GM18858 (cell line): ENCODE results near the gene AIG1.

Experiments
- ATAC-seq: cut with Tn5 transposase; IDR thresholded peaks from one replicate; pipeline ENCODE4 v1.9.1; 2021; ENCODE audit not compliant: unreplicated experiment

Gene AIG1

DNA sequence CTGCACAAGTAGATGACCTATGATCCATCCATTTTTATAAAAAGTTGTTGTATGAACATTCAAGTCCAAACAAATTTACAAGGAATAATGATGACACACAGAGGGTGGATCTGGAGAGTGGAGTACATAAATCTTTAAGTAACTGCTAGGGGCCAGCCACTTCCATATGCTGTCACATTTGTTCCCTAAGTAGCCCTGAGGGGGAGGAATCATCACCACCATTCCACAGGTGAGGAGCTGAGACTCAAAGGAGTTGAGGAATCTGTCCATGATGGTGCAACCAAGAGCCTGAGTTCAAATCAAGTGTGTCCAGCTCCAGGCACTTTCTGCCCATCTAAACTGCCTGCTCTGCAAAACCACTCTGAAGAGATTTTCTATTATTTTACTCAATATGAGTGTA lies 132.1 kb downstream of the AIG1 start:
- ATAC-seq: no peak

DNA sequence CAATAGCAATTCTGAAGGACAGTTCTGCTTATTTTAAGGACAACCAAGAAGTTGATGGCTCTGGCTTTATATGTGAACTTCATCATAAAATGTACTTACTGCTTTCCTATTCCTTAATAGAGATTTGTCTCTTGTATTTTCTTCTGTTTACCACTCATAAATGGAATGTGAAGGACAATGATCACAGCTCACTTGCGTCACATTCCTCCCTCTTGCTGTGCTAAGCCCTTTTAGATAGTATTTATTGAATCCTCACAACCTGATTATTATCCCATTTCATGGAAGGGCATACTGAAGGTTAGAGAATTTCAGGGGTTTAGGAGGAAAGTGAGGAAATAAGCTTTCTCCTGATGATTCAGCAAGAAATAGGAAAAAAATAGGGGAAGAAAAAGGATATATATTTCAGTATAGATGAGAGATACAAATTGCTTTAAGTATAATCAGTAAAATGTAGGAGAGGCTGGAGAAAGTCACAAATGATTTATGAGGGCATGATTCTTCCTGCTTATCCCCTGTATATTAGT lies 132.9 kb downstream of the AIG1 start:
- ATAC-seq: no peak

DNA sequence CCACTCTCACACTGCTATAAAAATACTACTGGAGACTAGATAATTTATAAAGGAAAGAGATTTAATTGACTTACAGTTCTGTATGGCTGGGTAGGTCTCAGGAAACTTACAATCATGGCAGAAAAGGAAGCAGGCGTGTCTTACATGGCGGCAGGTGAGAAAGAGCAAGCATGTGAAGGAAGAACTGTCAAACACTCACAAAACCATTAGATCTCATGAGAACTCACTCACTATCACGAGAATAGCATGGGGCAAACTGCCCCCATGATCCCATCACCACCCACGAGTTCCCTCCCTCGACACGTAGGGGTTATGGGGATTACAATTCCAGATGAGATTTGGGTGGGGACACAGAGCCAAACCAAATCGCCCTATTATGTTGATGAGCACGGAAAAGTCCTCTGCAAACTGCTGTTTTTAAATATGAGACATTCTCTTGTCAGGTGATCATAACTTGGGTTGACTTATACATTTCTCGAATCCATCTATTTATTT lies 133.5 kb downstream of the AIG1 start:
- no peak for ATAC-seq

DNA sequence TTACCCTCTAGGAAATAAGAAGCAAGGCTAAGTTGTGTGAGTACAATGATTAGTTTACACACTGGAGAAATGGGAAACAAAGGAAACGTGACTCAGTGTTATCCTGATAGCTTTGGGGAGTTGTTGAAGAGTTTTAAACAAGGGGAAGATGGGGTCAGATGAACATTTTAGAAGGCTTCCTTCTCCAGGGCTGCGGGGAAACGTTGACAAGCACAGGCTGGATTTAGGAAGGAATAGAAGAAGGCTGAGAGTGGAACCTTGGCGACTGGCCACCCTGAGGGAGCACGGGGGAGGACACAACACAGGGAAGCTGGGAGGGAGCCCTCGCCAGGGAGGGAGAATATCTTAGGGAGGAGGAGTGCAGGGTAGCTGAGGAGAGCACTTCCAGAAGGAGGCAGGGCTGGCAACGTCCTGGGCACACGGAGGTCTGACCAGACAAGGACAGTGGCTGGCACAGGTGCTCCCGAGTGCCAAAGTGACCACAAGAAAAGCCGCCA lies 134.7 kb downstream of the AIG1 start:
- no peak for ATAC-seq

DNA sequence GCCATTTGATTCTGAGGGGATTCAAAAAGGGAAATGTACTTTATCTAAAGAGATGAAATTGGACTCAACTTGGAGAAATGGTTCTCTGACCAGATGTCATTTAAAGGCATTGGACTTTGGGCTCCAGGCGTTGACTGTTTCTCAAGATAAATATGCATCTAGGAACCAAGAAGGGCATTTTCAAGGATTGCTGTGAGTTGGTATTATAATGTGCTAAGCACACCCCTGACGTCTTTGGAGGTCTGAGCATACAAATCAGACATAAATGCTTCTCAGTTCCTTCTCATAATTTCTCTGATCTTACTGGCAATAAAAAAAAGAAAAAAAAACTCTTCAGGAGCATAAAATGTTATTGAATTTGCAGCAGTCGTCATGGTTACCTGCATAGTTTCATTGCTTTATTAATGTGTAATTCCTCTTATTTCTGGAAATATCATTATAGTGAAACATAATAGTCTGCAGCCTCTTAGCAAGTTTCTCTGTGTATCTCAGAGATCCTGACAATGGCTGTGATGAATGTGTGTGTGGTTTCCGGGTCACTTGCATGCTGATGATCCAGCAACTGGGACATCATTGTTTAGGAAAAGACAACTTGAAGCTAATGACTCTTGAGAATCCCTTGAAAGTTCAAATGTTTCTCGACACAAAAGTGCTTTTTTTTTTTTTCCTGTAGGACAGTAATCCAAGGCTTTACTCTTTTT lies 136.0 kb downstream of the AIG1 start:
- ATAC-seq: no peak

DNA sequence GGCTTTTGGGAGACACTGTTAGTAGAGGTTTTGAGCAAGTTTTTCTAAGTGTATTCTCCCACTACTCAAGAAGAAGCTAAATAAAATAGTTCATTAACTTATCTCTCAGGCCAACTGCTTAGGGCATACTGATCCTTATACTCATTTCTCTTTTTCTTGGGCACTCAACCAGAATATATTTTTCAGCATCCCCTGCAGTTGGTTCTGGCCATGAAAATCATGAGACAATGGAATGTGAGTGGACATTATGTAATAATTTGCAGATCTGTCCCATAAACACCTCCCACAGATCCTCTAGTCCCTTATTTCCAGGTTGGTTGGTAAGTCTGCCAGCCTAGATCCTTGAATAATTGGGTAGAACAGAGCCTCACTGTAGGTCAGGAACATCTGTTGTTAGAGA lies 136.7 kb downstream of the AIG1 start:
- ATAC-seq: no peak

DNA sequence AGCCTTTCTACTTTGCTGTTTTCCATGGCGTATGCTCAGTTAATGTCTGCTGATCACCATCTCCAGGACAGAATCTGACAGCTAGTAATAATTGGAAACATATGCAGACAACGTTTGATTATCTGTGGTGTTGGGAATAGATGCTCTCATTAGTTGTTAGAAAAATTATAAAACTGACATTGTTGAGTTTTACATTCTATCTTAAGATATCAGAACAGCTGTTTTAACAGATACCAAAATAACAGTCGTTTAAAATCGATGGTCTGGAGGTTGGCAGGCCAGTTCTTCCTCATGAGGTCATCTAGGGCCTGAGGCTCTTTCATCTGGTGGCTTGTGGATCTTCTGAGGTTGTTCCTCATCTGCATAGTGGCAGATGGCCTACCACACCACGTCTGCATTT lies 137.6 kb downstream of the AIG1 start:
- no peak for ATAC-seq

GRCh38 chr6:143199291-143199690 lies 138.6 kb downstream of the AIG1 start:
- no peak for ATAC-seq

GRCh38 chr6:143200167-143200770 lies 139.6 kb downstream of the AIG1 start:
- ATAC-seq: no peak

DNA sequence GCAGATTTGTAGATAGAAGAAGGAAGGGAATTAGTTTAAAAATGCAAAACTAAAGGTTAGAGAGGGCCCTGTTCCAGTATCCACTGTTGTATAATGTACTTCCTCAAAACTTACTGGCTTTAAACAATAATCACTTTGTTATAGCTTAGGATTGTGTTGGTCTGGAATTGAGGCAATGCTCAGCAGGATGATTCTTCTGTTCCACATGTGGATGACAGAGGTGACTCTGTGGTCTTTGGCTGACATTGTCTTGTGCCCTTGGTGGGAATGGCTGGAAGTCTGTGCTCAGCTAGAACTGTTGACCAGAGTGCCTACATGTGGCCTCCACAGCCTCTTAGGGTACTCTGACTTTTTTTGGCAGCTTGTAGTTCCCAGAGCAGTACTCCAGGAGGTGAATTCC lies 143.4 kb downstream of the AIG1 start:
- no peak for ATAC-seq

- no peak for ATAC-seq
Observed at GRCh38 chr6:143205131-143205535, 144.4 kb downstream of the AIG1 start.

DNA sequence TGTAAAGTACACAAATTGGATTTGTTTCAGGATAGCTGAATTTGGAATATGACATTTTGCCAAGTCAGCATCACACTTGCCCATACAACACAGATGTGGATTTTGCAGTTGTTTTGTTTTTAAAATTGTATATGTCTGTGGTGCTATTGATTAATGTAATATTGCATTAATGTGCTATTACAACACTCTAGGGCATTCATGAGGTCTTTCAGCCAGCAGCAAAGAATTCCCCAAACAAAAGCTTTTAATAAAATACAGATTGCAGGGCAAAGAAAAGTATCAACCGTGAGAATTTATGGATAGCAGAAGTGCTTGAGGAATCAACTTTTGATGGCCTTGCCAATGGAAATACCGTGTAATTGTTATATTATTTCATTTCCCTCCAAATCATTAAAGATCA lies 144.9 kb downstream of the AIG1 start:
- no peak for ATAC-seq

DNA sequence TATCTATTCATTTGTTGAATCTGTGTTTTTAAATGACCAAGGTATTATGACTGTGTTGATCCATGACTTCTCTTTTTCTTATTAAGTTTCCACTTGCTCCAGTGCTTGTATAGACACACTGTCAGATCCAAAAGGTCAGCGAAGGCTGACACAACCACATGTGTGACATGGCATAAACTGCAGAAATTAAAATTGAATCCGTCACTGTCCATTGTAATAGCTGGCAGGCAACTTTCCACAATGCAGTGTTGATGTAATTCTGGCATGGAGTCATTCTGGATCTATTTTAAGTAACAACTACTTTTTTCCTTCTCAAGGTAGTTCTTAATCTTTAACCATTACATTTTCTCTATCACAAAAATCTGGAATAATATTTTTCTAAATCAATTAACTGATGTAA lies 145.3 kb downstream of the AIG1 start:
- no peak for ATAC-seq

GRCh38 chr6:143206550-143206949 lies 145.9 kb downstream of the AIG1 start:
- no peak for ATAC-seq

- ATAC-seq: no peak
Observed at GRCh38 chr6:143210420-143210819, 149.7 kb downstream of the AIG1 start.

DNA sequence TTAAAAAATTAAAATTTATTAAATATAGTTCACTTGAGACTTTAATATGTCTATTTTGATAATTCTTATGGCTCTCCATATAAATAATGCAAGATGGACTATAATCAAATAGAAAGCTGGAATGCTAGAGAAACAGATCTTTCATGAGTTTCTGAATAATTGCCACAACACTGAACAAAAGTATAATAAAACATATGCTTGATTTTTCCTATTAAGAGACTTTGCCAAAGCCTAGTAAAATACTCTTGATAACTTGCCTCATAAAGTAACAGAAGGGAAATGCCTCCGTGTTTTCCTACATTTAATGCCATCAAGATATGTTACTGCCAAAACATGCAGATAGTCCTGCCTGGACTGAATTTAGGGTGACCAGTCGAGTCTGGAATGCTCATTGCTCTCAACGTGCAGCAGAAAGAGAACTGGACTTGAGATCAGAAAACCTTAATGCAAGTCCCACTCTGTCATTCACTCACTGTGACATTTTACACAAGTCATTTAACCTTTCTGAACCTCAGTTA lies 153.2 kb downstream of the AIG1 start:
- no peak for ATAC-seq

GRCh38 chr6:143215363-143215762 lies 154.7 kb downstream of the AIG1 start:
- ATAC-seq: no peak

GRCh38 chr6:143215771-143216170 lies 155.1 kb downstream of the AIG1 start:
- ATAC-seq: no peak

DNA sequence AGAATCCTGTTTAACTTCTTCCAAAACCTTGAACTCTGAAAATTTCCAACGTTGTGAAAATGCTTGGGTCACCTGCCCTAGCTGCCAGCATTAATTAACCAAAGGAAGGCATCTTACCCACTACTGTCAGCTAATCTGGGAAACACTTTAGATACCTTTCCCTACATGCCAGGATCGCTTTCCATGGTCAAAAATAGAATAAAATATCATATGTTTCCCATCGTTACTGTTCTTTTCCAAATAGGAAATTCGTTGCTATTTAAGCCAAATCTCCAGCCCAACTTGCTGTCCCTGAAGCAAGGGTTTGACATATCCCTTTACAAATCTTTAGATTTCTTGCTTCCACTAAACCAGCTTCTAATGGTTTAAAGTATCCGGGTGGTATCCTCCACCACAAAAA lies 157.5 kb downstream of the AIG1 start:
- no peak for ATAC-seq

- no peak for ATAC-seq
Observed at GRCh38 chr6:143221698-143222097, 161.0 kb downstream of the AIG1 start.

- no peak for ATAC-seq
Observed at GRCh38 chr6:143222310-143222709, 161.6 kb downstream of the AIG1 start.

DNA sequence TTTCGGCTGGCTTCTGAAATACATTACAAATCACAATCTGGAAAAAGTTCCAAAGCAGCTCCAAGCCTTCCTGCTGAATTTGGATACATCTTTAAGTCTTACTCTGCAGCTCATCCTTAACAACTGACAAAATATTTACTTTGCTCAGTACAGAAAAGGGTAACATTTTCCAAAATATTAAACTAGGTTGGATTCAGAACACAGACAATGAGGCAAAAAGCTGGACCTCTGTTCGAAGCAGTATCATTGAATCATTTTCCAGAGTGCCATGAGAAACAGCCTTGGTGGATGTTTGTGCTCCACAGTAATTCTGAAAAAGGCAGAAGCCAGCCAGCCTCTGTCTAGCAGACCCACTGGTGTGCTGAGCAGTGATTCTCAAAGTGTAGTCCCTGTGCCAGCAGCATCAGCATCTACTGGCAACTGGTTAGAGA lies 162.1 kb downstream of the AIG1 start:
- no peak for ATAC-seq
